HepG2 (cell line): ENCODE results near the gene YAP1. TPM values are rescaled to one million over a fixed set of nuclear protein-coding genes. Genes with fewer than 3 reads are reported as not detected.

ENCODE experiments used
- ARID4A ChIP-seq: sonication (generic); formaldehyde crosslinking; IDR thresholded peaks from 2 replicates; pipeline ENCODE4 v1.5.0; 2020; ENCODE audit warnings: mild to moderate bottlenecking, missing genetic modification reagents, borderline replicate concordance
- CEBPB ChIP-seq: IDR thresholded peaks from 2 replicates; pipeline ENCODE4 v1.6.1; 2011; ENCODE audit warnings: low read depth, low read length, improper control_type of control experiment, borderline replicate concordance
- FOSL1 ChIP-seq: sonication (generic); formaldehyde crosslinking; IDR thresholded peaks from 2 replicates; pipeline ENCODE4 v1.9.0; 2021; ENCODE audit warnings: missing genetic modification reagents, borderline replicate concordance
- HNRNPK ChIP-seq: fragments of 200-400 bp; formaldehyde crosslinking; IDR thresholded peaks from 2 replicates; pipeline ENCODE4 v1.6.1; 2018; ENCODE audit warnings: low read length, low read depth, moderate library complexity, mild to moderate bottlenecking; ENCODE audit not compliant: poor library complexity, severe bottlenecking
- IKZF1 ChIP-seq: fragments of 450-650 bp; IDR thresholded peaks from 2 replicates; pipeline ENCODE4 v1.7.1; 2016
- JUNB ChIP-seq: sonication (generic); formaldehyde crosslinking; IDR thresholded peaks from 2 replicates; pipeline ENCODE4 v1.8.0; 2022; ENCODE audit warnings: missing genetic modification reagents, mild to moderate bottlenecking, borderline replicate concordance
- KDM3A ChIP-seq: IDR thresholded peaks from 2 replicates; pipeline ENCODE4 v1.6.1; 2018; ENCODE audit warnings: low read depth, missing compliant biosample characterization
- MED1 ChIP-seq: sonication (generic); formaldehyde crosslinking; IDR thresholded peaks from 2 replicates; pipeline ENCODE4 v1.4.0; 2020; ENCODE audit warnings: missing genetic modification reagents
- PCBP1 ChIP-seq: fragments of 200-400 bp; formaldehyde crosslinking; IDR thresholded peaks from 2 replicates; pipeline ENCODE4 v1.6.1; 2017; ENCODE audit warnings: mild to moderate bottlenecking, low read depth, low read length, borderline replicate concordance
- POLR2A ChIP-seq, 2 experiments: IDR thresholded peaks; 2 replicates each; pipeline ENCODE4 v1.6.1; 2011; ENCODE audit warnings: low read depth in 2 of 2, low read length in 2 of 2, mild to moderate bottlenecking in 1 of 2, moderate library complexity in 1 of 2; ENCODE audit not compliant: insufficient read depth in 1 of 2
- PRDM10 ChIP-seq: sonication (generic); formaldehyde crosslinking; IDR thresholded peaks from 2 replicates; pipeline ENCODE4 v1.4.0; 2020; ENCODE audit warnings: low read depth, missing genetic modification reagents
- RAD51 ChIP-seq: fragments of 450-650 bp; IDR thresholded peaks from 2 replicates; pipeline ENCODE4 v1.6.1; 2016; ENCODE audit warnings: borderline replicate concordance
- RORA ChIP-seq: sonication (generic); formaldehyde crosslinking; IDR thresholded peaks from 2 replicates; pipeline ENCODE4 v1.5.0; 2020; ENCODE audit warnings: mild to moderate bottlenecking, missing genetic modification reagents, moderate library complexity
- SATB2 ChIP-seq: sonication (generic); formaldehyde crosslinking; IDR thresholded peaks from 2 replicates; pipeline ENCODE4 v1.5.0; 2020; ENCODE audit warnings: missing genetic modification reagents
- SOX13 ChIP-seq, 3 experiments: fragments of 450-650 bp in 1 of 3; sonication (generic) in 1 of 3; formaldehyde crosslinking in 1 of 3; IDR thresholded peaks in 2 of 3; conservative IDR thresholded peaks in 1 of 3; 2 replicates each; pipeline versions ENCODE4 v1.5.0 to v1.6.1; 2016 to 2020; ENCODE audit warnings: antibody characterized with exemption in 1 of 3, mild to moderate bottlenecking in 1 of 3, missing compliant biosample characterization in 1 of 3, missing genetic modification reagents in 1 of 3, moderate library complexity in 1 of 3
- TCF12 ChIP-seq, 2 experiments: fragments of 450-650 bp in 1 of 2; sonication (generic) in 1 of 2; formaldehyde crosslinking in 1 of 2; IDR thresholded peaks; 2 replicates each; pipeline versions ENCODE4 v1.6.1 to v1.8.0; 2017 to 2022; ENCODE audit warnings: antibody characterized with exemption in 1 of 2, mild to moderate bottlenecking in 1 of 2, missing genetic modification reagents in 1 of 2, moderate library complexity in 1 of 2
- TRIM24 ChIP-seq: sonication (generic); formaldehyde crosslinking; IDR thresholded peaks from 2 replicates; pipeline ENCODE4 v1.8.0; 2022; ENCODE audit warnings: mild to moderate bottlenecking, missing genetic modification reagents
- ZKSCAN5 ChIP-seq: sonication (generic); formaldehyde crosslinking; IDR thresholded peaks from 2 replicates; pipeline ENCODE4 v1.5.1; 2020; ENCODE audit warnings: mild to moderate bottlenecking, missing genetic modification reagents
- ZNF101 ChIP-seq: sonication (generic); formaldehyde crosslinking; IDR thresholded peaks from 2 replicates; pipeline ENCODE4 v1.4.0; 2020; ENCODE audit warnings: mild to moderate bottlenecking, low read depth, missing genetic modification reagents, borderline replicate concordance
- ZNF292 ChIP-seq: sonication (generic); formaldehyde crosslinking; IDR thresholded peaks from 2 replicates; pipeline ENCODE4 v1.8.1; 2022; ENCODE audit warnings: mild to moderate bottlenecking, low read depth, missing genetic modification reagents, borderline replicate concordance
- ZNF296 ChIP-seq: sonication (generic); formaldehyde crosslinking; conservative IDR thresholded peaks from 2 replicates; pipeline ENCODE4 v1.5.0; 2020; ENCODE audit warnings: mild to moderate bottlenecking, missing genetic modification reagents
- polyA plus RNA-seq, 8 experiments: library from polyadenylated mRNA; depleted of rRNA in 3 of 8; stranded (reverse) in 7 of 8; unstranded in 1 of 8; fragments of >200 nt; fragmentation: Illumina TruSeq in 4 of 8; extraction: Trizol in 4 of 8; gene quantifications; 2 replicates each; pipeline versions ENCODE4 v1.2.1 to v1.2.3, GENCODE V29; 2011 to 2016; ENCODE audit warnings: low read depth in 4 of 8, missing spikeins in 1 of 8, mixed read lengths in 1 of 8; ENCODE audit not compliant: insufficient read depth in 1 of 8
- total RNA-seq, 5 experiments: library from RNA; depleted of rRNA; stranded (reverse); fragments of >200 nt; fragmentation: Illumina TruSeq; extraction: Trizol; gene quantifications; 2 replicates each; pipeline ENCODE4 v1.2.3, GENCODE V29; 2016; ENCODE audit warnings: low read depth in 1 of 5

The YAP1 gene
- total and polyA plus RNA-seq, 2 of the 13 experiments (the other 11 are each of a cell fraction or from before 2014, with no cell fraction given), result 59.5 to 91.0 TPM

- TF ChIP-seq JUNB (CRISPR knock-in tag), result no peak
- TF ChIP-seq RORA, result no peak
- TF ChIP-seq PCBP1, result 0 out of 2 replicates have a peak, but pooled peaks have one; percentile 48
- no peak for TF ChIP-seq FOSL1
- TF ChIP-seq SOX13 (IDR thresholded peaks at IDR 0.05), result peak; percentile 84
- peak in 1 of 2 experiments; percentile 88; a peak in 2 of 4 replicates for TF ChIP-seq SOX13 (CRISPR knock-in tag; conservative IDR thresholded peaks at IDR 0.05 in 1 of 2, IDR thresholded peaks at IDR 0.05 in 1 of 2)
- no peak for TF ChIP-seq ZNF296
- TF ChIP-seq RAD51, result no peak
- TF ChIP-seq ARID4A (CRISPR knock-in tag), result peak; percentile 51; the same call in 1 of the 2 replicates
- TF ChIP-seq POLR2A (IDR thresholded peaks at IDR 0.05; ENCODE audit: insufficient read depth in 1 of 2, low read depth in 2 of 2, low read length in 2 of 2), result peak; percentile 50 to 52
- TF ChIP-seq TCF12 (IDR thresholded peaks at IDR 0.05), result no peak
- no peak for TF ChIP-seq TCF12 (CRISPR knock-in tag; IDR thresholded peaks at IDR 0.05)
- TF ChIP-seq ZNF292 (CRISPR knock-in tag), result no peak
- TF ChIP-seq IKZF1, result no peak
- TF ChIP-seq CEBPB, result peak; percentile 81; the same call in 1 of the 2 replicates
- peak; percentile 90 for TF ChIP-seq PRDM10 (CRISPR knock-in tag)
- TF ChIP-seq MED1 (CRISPR knock-in tag), result peak; percentile 49; the same call in 1 of the 2 replicates
- TF ChIP-seq ZKSCAN5 (CRISPR knock-in tag), result no peak
- 0 out of 2 replicates have a peak, but pooled peaks have one; percentile 13 for TF ChIP-seq TRIM24
- peak; percentile 99 for TF ChIP-seq HNRNPK
- TF ChIP-seq ZNF101 (CRISPR knock-in tag), result 0 out of 2 replicates have a peak, but pooled peaks have one; percentile 18
- 0 out of 2 replicates have a peak, but pooled peaks have one; percentile 28 for TF ChIP-seq SATB2 (CRISPR knock-in tag)
- peak; percentile 45; the same call in 1 of the 2 replicates for TF ChIP-seq KDM3A (CRISPR knock-in tag)
These were observed 952 bp downstream of the YAP1 start (continued) for GRCh38 chr11:102111011-102111786.
